Skeletal muscle tissue (tissue), 4 donors: ENCODE measurements around the gene UXS1. TPM values are rescaled to one million over a fixed set of nuclear protein-coding genes. Genes with fewer than 3 reads are reported as not detected.

Experiments
- H3K27ac ChIP-seq: one replicate; pipeline ENCODE4 v1.7.0; 2013; ENCODE audit warnings: mild to moderate bottlenecking, low read depth, low read length, inconsistent platforms
- H3K27me3 ChIP-seq, 3 donors: one replicate each; pipeline ENCODE4 v1.7.0; 2013; ENCODE audit warnings: low read length in 3 of 3; ENCODE audit not compliant: control insufficient read depth in 3 of 3, insufficient read depth in 3 of 3
- H3K36me3 ChIP-seq, 3 donors: one replicate each; pipeline ENCODE4 v1.7.0; 2013; ENCODE audit warnings: low read length in 3 of 3; ENCODE audit not compliant: control insufficient read depth in 3 of 3, insufficient read depth in 3 of 3
- H3K4me1 ChIP-seq, 3 donors: one replicate each; pipeline ENCODE4 v1.7.0; 2013; ENCODE audit warnings: low read length in 3 of 3, mild to moderate bottlenecking in 3 of 3; ENCODE audit not compliant: control insufficient read depth in 3 of 3, insufficient read depth in 3 of 3
- H3K4me3 ChIP-seq, 3 donors: one replicate each; pipeline ENCODE4 v1.7.0; 2013; ENCODE audit warnings: low read length in 3 of 3
- H3K9ac ChIP-seq, 3 donors: one replicate each; pipeline ENCODE4 v1.7.0; 2013; ENCODE audit warnings: low read length in 3 of 3, mild to moderate bottlenecking in 3 of 3, moderate library complexity in 2 of 3, low read depth in 1 of 3
- H3K9me3 ChIP-seq, 3 donors: one replicate each; pipeline ENCODE4 v1.7.0; 2013; ENCODE audit warnings: low read length in 3 of 3; ENCODE audit not compliant: control insufficient read depth in 3 of 3
- total RNA-seq: library from RNA; depleted of rRNA; stranded (reverse); fragments of >200 nt; gene quantifications from one replicate; pipeline ENCODE4 v1.2.3, GENCODE V29; 2014
- donor health status: Osteomylitis.

The UXS1 gene
- total RNA-seq, 1 donor from 2014 or later: 17.7 TPM

DNA sequence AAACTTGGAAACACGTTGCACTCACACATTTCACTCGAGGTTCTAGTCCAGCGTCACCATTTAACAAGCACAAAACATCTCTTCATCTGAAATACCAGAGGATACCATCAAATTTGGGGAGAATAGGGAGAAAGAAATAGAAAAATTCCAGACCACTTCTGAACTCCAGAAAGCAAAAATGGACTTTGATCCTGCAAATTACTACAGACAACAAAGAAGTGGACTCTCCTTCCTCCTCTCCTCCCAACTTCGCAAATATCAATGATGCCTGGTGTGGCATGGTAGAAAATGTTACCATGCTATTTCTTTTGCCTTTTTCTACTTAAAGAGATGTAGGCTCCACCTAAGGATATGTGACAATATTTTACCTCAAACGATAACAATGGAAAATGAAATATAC lies 13.5 kb downstream of the UXS1 start:
- Histone ChIP-seq H3K36me3 (no peaks in the 10 kb centered on the region), H3K9me3 (no peaks in the 10 kb centered on the region), H3K4me3 (no peak overlapping the region), H3K9ac (no peak overlapping the region), H3K27me3 (no peaks in the 10 kb centered on the region), H3K4me1 (peaks cover 3 to 14% (median 12%) of the 10 kb centered on the region in 3 donors), H3K27ac (no peak overlapping the region)

DNA sequence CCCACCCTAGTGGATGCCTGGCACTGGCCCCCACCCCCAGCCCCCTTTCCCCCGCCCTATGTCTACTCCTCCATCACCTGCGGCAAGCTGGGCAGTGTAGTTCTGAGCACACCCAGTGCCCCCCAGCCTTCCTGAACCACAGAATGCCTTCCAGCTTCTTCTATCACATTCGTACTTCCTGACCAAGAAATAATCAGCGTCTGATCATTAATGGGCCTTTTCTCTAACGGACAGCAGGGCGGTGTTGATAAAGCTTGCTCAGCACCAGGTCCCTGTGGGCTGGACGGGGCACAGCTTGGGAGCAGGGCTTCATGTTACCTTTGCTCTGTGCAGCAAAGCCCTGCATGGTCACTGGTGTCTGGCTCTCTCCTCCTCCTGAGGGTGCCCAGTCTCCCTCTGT lies 15.4 kb downstream of the UXS1 start:
- Histone ChIP-seq H3K9me3 (no peaks in the 10 kb centered on the region), H3K9ac (no peak overlapping the region), H3K27ac (no peak overlapping the region), H3K36me3 (no peaks in the 10 kb centered on the region), H3K4me3 (no peak overlapping the region), H3K27me3 (no peaks in the 10 kb centered on the region), H3K4me1 (peaks cover 8 to 29% (median 18%) of the 10 kb centered on the region in 3 donors)

DNA sequence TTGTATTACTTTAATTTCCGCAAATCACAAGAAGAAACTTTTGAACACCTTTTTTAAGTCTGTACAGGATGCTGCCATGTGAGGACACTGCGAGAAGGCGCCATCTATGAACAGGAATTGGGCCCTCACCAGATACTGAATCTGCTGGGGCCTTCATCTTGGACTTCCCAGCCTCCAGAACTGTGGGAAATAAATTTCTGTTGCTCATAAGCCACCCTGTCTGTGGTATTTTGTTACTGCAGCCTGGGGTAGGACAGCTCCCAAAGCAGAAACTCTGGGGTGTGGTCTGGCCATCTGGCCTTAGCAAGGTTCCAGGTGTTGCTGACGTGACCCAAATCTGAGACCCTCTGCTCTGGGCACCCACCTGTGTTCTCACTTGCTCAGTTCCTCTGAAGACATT lies 16.5 kb downstream of the UXS1 start:
- no peaks in the 10 kb centered on the region for H3K36me3 ChIP-seq
- H3K9me3 ChIP-seq: no peaks in the 10 kb centered on the region
- no peak overlapping the region for H3K9ac ChIP-seq
- H3K4me3 ChIP-seq: no peak overlapping the region
- peaks cover 8 to 28% (median 14%) of the 10 kb centered on the region in 3 donors for H3K4me1 ChIP-seq
- no peaks in the 10 kb centered on the region for H3K27me3 ChIP-seq
- no peak overlapping the region for H3K27ac ChIP-seq

DNA sequence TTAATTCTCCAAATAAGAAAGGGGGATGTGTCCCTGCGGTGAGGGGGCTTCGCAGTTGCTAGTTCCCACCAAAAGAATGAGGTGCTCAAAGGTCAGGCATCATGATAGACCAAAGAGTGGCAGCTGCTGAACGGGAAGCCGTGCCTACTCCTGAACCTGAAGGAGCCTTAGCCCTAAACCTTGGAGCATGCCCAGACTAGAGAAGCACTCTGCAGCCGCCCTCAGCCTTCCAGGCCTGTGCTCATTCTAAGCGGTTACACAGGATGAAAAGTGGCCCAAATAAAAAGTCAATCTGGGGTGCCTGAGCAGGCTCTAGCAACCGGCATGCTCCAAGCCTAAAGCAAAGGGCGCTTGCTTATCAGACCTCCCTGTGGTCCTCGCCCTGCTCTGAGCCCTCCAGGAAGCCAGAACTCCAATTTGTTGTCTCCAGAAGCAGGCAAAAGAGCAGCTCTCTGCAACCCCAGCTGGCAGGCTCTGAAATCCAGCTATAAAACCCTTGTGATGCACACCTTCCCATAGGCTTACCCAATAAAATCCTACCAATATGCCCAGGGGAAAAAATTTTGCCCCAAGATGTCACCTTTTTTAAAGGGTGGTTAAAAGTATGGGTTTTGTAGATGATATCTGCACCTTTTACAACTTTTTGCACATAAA lies 17.5 kb downstream of the UXS1 start:
- H3K27me3 ChIP-seq: no peaks in the 10 kb centered on the region
- H3K9me3 ChIP-seq: no peaks in the 10 kb centered on the region
- H3K4me3 ChIP-seq: no peak overlapping the region
- no peak overlapping the region for H3K27ac ChIP-seq
- peaks cover 8 to 26% (median 12%) of the 10 kb centered on the region in 3 donors for H3K4me1 ChIP-seq
- no peak overlapping the region for H3K9ac ChIP-seq
- H3K36me3 ChIP-seq: no peaks in the 10 kb centered on the region

DNA sequence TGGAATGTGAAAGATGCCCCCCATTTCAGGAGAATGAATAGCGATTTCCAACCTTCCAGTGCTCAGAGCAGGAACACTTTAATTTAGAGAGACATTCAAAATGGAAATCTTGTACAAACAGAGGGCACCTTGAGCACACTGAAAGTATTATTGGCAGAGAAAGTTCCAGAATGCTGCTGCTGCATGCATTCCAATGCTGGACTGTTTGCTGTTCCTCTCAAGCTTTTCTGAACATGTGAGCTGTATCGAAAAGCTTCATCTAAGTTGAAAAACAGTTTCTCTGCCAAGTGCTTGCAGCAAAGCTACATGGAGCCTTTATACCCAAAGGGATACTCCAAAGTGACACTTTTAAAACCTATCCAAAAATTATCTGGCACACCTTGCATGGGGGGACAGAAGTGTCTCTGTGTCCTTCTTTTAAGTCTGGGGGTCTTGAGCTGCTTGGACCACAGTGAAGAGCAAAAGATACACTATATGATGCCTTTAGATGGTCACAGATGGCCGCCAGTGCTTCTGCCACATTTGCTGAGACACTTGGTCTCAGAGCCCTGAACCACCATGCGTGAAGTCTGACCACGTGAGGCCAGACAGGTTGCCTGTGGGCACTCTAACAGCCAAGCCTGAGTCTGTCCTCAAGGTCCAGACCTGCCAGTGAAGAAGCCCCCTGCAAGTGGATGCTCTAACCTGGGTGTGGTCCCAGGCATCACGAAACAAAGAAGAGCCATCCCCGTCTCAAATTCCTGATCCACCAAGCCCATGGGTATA lies 18.8 kb downstream of the UXS1 start:
- no peaks in the 10 kb centered on the region for H3K9me3 ChIP-seq
- peaks cover 8 to 26% (median 12%) of the 10 kb centered on the region in 3 donors for H3K4me1 ChIP-seq
- no peak overlapping the region for H3K9ac ChIP-seq
- H3K27me3 ChIP-seq: no peaks in the 10 kb centered on the region
- no peak overlapping the region for H3K4me3 ChIP-seq
- H3K36me3 ChIP-seq: no peaks in the 10 kb centered on the region
- H3K27ac ChIP-seq: no peak overlapping the region

DNA sequence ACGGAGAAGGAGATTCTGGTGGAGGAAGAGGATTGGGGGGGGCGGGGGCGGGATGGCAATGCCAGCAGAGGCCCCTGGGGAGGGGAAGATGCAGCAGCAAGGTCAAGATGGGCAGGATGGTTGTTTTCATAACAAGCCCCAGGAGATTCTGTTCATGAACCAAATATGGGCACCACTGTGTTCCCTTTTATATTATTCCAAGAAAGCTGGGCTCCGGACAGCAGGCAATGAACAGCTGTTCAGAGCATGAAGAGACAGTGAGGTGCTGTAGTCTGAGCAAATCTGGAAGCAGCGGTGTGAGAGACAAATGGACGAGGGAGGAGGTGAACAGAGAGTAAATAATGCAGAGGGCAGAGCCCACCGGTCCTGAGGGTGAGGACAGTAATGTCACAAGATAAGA lies 20.0 kb downstream of the UXS1 start:
- H3K4me1 ChIP-seq: peaks cover 8 to 26% (median 12%) of the 10 kb centered on the region in 3 donors
- H3K36me3 ChIP-seq: no peaks in the 10 kb centered on the region
- H3K27ac ChIP-seq: no peak overlapping the region
- no peaks in the 10 kb centered on the region for H3K9me3 ChIP-seq
- no peak overlapping the region for H3K4me3 ChIP-seq
- H3K27me3 ChIP-seq: no peaks in the 10 kb centered on the region
- no peak overlapping the region for H3K9ac ChIP-seq

DNA sequence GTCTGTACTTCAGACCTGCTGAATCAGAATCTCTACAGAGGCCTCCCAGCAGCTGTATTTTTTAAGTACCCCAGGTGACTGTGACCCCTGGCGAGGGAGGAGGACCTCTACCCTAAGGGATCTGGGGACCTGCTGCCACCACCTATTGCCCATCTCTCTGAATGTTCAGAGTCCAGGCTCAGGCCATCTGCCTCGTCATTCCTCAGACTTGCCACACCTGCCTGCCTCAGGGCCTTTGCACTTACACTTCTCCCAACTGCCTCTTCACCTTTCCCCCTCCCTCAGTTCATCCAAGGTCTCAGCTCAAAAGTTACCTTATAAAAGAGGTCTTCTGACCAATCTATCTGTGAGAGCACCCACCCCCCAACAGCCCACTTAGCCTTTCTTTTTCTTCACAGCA lies 21.5 kb downstream of the UXS1 start:
- no peak overlapping the region for H3K9ac ChIP-seq
- no peaks in the 10 kb centered on the region for H3K9me3 ChIP-seq
- peaks cover 8 to 26% (median 12%) of the 10 kb centered on the region in 3 donors for H3K4me1 ChIP-seq
- H3K27me3 ChIP-seq: no peaks in the 10 kb centered on the region
- H3K36me3 ChIP-seq: no peaks in the 10 kb centered on the region
- no peak overlapping the region for H3K4me3 ChIP-seq
- H3K27ac ChIP-seq: no peak overlapping the region

DNA sequence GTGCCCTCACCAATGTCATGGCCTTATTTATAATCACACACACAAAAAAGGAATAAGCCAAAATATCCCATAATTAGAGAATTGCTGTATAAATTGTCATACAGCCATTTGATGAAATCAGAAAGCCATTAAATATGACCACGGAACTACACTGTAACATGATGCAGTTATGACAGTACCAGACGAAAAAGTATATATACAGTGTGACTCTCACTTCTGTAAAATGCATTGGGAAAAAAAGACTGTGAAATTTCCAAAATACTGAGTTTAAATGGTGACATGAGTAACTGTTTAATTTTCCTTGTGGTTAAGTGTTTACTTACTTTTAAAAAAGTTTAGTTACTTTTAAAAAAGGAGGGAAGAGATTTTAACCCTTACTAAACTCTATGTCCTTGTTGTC lies 25.4 kb downstream of the UXS1 start:
- Histone ChIP-seq H3K9ac (no peak overlapping the region), H3K27ac (no peak overlapping the region), H3K4me1 (no peaks in the 10 kb centered on the region), H3K4me3 (no peak overlapping the region), H3K9me3 (no peaks in the 10 kb centered on the region), H3K36me3 (no peaks in the 10 kb centered on the region), H3K27me3 (no peaks in the 10 kb centered on the region)

DNA sequence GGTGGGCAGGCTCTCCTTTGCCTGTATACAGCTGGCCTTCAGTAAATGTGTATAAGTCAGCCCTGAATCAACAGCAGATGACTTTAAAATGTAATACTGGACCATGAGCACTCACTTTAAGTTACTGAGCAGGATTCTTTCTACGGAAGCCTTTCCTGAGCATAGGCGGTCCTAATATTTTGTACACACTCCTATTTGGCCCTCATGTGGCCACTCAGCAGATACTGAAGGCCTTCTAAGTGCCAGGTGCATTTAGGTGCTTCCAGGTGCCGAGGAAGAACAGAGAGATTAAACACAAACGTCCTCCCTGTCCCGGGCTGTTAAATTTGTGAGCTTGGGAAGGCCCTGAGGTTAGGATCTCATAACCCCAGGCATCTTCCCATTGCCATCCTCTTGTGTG lies 27.0 kb downstream of the UXS1 start:
- Histone ChIP-seq H3K9ac (no peak overlapping the region), H3K27me3 (no peaks in the 10 kb centered on the region), H3K27ac (no peak overlapping the region), H3K4me1 (no peaks in the 10 kb centered on the region), H3K36me3 (no peaks in the 10 kb centered on the region), H3K9me3 (no peaks in the 10 kb centered on the region), H3K4me3 (no peak overlapping the region)

DNA sequence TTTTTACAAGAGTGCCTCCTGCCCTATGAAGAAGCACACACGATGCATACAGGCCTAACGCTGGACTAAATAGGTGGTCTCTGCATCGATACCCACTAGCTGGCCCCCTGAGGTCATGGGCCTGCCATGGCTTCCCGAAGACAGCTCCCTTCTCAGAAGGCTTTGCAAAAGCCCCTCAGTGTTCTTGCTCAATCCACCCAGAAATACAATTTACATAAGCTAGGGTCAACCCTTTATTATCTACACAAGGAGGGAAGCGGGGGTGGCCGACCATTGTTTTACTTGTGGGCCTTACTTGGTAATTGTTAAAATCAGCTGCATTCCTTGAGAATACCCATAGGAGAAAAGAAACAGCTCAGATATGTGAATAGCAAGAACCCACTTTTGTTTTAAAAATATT lies 28.5 kb downstream of the UXS1 start:
- Histone ChIP-seq H3K9me3 (no peaks in the 10 kb centered on the region), H3K27me3 (no peaks in the 10 kb centered on the region), H3K27ac (no peak overlapping the region), H3K36me3 (no peaks in the 10 kb centered on the region), H3K4me3 (no peak overlapping the region), H3K4me1 (peaks cover 7 to 10% (median 9%) of the 10 kb centered on the region in 3 donors), H3K9ac (no peak overlapping the region)
